HFFc6 (cell line): ENCODE data around the gene TMLHE. TPM values are rescaled to one million over a fixed set of nuclear protein-coding genes. Genes with fewer than 3 reads are reported as not detected.
"Not testable (repeated sequence)": the region's sequence is repeated elsewhere in the genome, so short reads cannot be mapped to it uniquely, and the experiment has no call there.

Experiments
- DNase-seq: peaks from one replicate; pipeline ENCODE4 v3.0.0-alpha.2; 2018
- H3K27ac Mint-ChIP-seq: 2 replicates; pipeline ENCODE4 v1.8.0; 2020; ENCODE audit warnings: mild to moderate bottlenecking, mixed read lengths
- H3K27me3 Mint-ChIP-seq: 2 replicates; pipeline ENCODE4 v1.8.0; 2021; ENCODE audit warnings: mild to moderate bottlenecking, moderate library complexity, mixed read lengths; ENCODE audit not compliant: insufficient read depth
- H3K36me3 Mint-ChIP-seq: 2 replicates; pipeline ENCODE4 v1.8.0; 2021; ENCODE audit warnings: low read depth, mixed read lengths
- H3K4me1 Mint-ChIP-seq: 2 replicates; pipeline ENCODE4 v1.8.0; 2020; ENCODE audit warnings: low read depth, mixed read lengths
- H3K4me3 Mint-ChIP-seq: 2 replicates; pipeline ENCODE4 v1.8.0; 2020; ENCODE audit warnings: mild to moderate bottlenecking, moderate library complexity, mixed read lengths
- H3K9me3 Mint-ChIP-seq: 2 replicates; pipeline ENCODE4 v1.8.0; 2020; ENCODE audit warnings: mild to moderate bottlenecking, mixed read lengths
- total RNA-seq, 6 experiments: library from RNA; stranded (reverse); fragmentation: NEBNext Ultra II Directional; extraction: Animal tissue kit (Norgen Biotek cat#: 25700); gene quantifications; 2 replicates in 1 of 6; 3 replicates in 5 of 6; pipeline ENCODE4 v1.2.3, GENCODE V29; 2021
- TF ChIP-seq, protein P1 (sequence below): fragments of 200-600 bp; sonication (generic); IDR thresholded peaks from 2 replicates; pipeline ENCODE4 v1.5.0; 2021; ENCODE audit warnings: antibody characterized with exemption, mild to moderate bottlenecking

The TMLHE gene
- total RNA-seq, 6 experiments from 2014 or later = 12.2 to 15.7 (median 13.2) TPM

GRCh38 chrX:155514225-155514624, 98.5 kb downstream of the TMLHE start:
- H3K27me3 Mint-ChIP-seq = no peaks in the 10 kb centered on the region
- no peak for DNase-seq
- no peak overlapping the region for H3K4me3 Mint-ChIP-seq
- H3K36me3 Mint-ChIP-seq = peaks cover 9% of the 10 kb centered on the region
- TF ChIP-seq, protein P1, sequence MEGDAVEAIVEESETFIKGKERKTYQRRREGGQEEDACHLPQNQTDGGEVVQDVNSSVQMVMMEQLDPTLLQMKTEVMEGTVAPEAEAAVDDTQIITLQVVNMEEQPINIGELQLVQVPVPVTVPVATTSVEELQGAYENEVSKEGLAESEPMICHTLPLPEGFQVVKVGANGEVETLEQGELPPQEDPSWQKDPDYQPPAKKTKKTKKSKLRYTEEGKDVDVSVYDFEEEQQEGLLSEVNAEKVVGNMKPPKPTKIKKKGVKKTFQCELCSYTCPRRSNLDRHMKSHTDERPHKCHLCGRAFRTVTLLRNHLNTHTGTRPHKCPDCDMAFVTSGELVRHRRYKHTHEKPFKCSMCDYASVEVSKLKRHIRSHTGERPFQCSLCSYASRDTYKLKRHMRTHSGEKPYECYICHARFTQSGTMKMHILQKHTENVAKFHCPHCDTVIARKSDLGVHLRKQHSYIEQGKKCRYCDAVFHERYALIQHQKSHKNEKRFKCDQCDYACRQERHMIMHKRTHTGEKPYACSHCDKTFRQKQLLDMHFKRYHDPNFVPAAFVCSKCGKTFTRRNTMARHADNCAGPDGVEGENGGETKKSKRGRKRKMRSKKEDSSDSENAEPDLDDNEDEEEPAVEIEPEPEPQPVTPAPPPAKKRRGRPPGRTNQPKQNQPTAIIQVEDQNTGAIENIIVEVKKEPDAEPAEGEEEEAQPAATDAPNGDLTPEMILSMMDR = no peak
- H3K27ac Mint-ChIP-seq = no peak overlapping the region
- H3K4me1 Mint-ChIP-seq = peaks cover 9% of the 10 kb centered on the region; the same call in 1 of the 2 replicates
- no peaks in the 10 kb centered on the region for H3K9me3 Mint-ChIP-seq

GRCh38 chrX:155505296-155505695, 107.5 kb downstream of the TMLHE start:
- no peak for DNase-seq
- Mint-ChIP-seq H3K27me3 (no peaks in the 10 kb centered on the region), H3K4me3 (no peak overlapping the region), H3K9me3 (no peaks in the 10 kb centered on the region), H3K27ac (no peak overlapping the region), H3K36me3 (no peaks in the 10 kb centered on the region; the same call in 1 of the 2 replicates), H3K4me1 (no peaks in the 10 kb centered on the region)
- TF ChIP-seq, protein P1 = no peak

GRCh38 chrX:155495134-155495533, 117.6 kb downstream of the TMLHE start:
- H3K4me1 Mint-ChIP-seq, H3K36me3 Mint-ChIP-seq, DNase-seq, H3K27me3 Mint-ChIP-seq, H3K4me3 Mint-ChIP-seq, H3K27ac Mint-ChIP-seq, H3K9me3 Mint-ChIP-seq: not testable (repeated sequence)

DNA sequence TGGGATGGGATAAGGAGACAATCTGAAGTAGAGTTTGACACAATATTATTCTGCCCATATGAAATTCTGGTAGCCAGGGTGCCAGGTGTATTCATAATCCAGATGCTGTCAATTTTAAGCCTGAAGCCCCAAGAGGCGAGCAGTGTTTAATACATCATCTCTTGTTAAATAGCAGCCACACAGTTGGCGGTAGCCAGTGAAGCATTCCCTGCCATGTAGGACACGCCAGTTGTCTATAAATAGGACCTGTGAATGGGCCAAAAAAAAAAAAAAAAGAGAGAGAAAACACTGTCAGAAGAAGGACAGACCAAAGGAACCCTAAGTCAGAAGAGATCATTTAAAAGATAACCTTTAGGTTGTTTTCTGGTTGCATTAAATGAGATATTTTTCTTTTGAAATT, 121.3 kb downstream of the TMLHE start:
- H3K36me3 Mint-ChIP-seq, H3K4me3 Mint-ChIP-seq, DNase-seq, H3K27me3 Mint-ChIP-seq, H3K4me1 Mint-ChIP-seq, H3K9me3 Mint-ChIP-seq, H3K27ac Mint-ChIP-seq: not testable (repeated sequence)

DNA sequence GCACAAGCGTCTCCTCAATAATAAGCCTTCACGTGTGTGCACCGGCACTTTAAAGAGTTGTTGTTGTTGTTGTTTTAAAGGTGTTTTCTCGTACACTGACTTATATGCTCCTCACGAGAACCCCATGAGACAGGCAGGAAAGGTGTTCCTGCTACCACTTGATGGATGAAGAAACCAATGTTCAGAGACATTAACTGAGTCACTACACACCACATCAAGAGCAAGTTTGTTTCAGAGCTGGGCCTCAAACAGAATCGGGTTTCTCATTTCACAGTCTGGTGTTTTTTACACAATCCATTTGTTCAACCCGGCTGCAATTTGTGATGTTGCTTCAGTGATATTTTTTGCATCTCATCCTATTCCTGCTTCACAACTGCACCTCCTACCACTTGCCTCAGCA, 135.6 kb downstream of the TMLHE start:
- not testable (repeated sequence) for H3K4me3 Mint-ChIP-seq, DNase-seq, H3K9me3 Mint-ChIP-seq, H3K4me1 Mint-ChIP-seq, H3K36me3 Mint-ChIP-seq, H3K27me3 Mint-ChIP-seq, H3K27ac Mint-ChIP-seq

- not testable (repeated sequence) for H3K4me3 Mint-ChIP-seq, H3K27me3 Mint-ChIP-seq, H3K27ac Mint-ChIP-seq, H3K4me1 Mint-ChIP-seq, H3K36me3 Mint-ChIP-seq, DNase-seq, H3K9me3 Mint-ChIP-seq
Measured at GRCh38 chrX:155466269-155466938, 146.3 kb downstream of the TMLHE start.

DNA sequence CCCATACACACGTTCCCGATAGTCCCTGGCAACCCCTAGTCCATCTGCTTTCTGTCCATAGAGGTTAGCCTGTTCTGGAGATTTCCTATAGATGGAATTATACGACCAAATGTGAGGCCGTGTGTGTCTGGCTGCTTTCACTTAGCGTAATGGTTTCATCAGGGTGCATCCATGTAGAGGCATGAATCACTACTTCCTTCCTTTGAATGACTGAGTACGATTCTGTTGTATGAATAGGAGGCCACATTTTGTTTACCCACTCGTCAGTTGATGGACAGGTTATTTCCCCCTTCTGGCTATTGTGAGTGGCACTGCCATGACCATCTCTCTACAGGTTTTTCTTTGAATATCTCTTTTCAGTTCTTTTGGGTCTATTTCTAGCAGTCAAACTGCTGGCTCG, 152.3 kb downstream of the TMLHE start:
- not testable (repeated sequence) for H3K36me3 Mint-ChIP-seq, H3K9me3 Mint-ChIP-seq, H3K4me3 Mint-ChIP-seq, DNase-seq, H3K27ac Mint-ChIP-seq, H3K4me1 Mint-ChIP-seq, H3K27me3 Mint-ChIP-seq

DNA sequence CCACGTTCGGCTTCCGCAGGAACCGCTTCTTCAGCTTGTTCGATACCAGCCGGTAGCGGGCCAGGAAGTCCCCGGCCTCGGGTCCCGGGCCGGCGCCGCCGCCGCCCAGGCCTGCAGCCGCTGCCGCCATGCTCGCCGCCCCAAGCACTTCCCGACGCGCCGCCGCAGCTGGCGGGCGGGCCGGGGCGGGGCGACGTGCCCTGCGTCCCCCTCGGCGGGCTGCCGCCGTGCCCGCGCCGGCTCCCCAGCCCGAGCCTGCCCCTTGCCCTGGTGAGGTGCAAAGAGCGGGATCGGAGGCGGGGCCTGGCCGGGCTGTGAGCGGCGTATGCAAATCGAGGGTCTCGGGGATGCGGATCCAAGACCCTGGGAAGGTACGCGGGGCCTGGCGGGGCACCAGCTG, 154.3 kb downstream of the TMLHE start, which contains the start of gene F8A3:
Gene F8A3 (minus strand): TSS at position 150 of the 400 bp plus-strand sequence. CDS start 20 bp downstream, at position 130.
- H3K4me1 Mint-ChIP-seq, H3K4me3 Mint-ChIP-seq, H3K27me3 Mint-ChIP-seq, H3K36me3 Mint-ChIP-seq, H3K9me3 Mint-ChIP-seq, DNase-seq, H3K27ac Mint-ChIP-seq: not testable (repeated sequence)

DNA sequence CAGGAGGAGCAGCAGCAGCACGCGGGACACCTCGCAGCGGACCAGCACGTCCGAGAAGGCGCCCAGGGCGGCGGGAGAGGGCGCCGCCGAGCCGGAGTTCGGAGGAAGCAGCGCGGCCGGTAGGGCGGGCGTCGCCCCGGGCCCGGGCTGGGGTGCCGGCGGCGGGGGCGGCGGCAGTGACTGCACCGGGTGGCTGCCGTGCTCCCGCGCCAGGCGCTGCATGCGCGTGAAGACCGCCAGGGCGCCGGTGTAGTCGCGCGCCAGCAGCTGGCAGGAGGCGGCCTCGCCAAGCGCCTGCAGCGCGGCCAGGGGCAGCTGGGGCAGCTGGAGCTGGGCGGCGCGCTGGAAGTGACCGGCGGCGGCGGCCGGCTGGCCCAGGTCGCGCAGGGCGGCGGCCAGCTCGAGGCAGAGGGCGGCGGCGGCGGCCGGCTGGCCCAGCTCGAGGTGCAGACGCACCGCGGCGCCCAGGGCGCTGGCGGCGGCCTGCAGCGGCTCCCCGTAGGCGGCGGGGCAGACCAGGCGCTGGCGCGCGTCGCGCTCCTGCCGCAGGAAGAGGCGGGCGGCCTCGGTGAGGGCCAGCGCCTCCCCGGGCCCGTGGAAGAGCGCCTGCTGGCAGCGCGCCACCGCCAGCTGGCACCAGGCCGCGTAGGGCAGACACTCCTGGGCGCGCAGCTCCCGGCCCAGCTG, 154.8 kb downstream of the TMLHE start:
- not testable (repeated sequence) for DNase-seq, H3K27ac Mint-ChIP-seq, H3K4me3 Mint-ChIP-seq, H3K27me3 Mint-ChIP-seq, H3K4me1 Mint-ChIP-seq, H3K9me3 Mint-ChIP-seq, H3K36me3 Mint-ChIP-seq
